Astrocyte (in vitro differentiated cells and primary cell): ENCODE results near the gene KCNMB2. TPM values are rescaled to one million over a fixed set of nuclear protein-coding genes. Genes with fewer than 3 reads are reported as not detected.

ENCODE experiments used
- DNase-seq: peaks from one replicate; pipeline ENCODE4 v3.0.0-alpha.2; 2010; ENCODE audit warnings: low read depth
- FAIRE-seq: peaks from 2 replicates; lab custom pipeline; 2011; peaks lifted over from hg19 to GRCh38; lab: Jason Lieb, UNC
- H2AFZ ChIP-seq: 2 replicates; pipeline ENCODE4 v1.6.0; 2012; ENCODE audit warnings: low read depth, low read length, inconsistent platforms
- H3K27ac ChIP-seq: 2 replicates; pipeline ENCODE4 v1.5.1; 2011; ENCODE audit warnings: low read depth, low read length, inconsistent platforms
- H3K27me3 ChIP-seq: 2 replicates; pipeline ENCODE4 v1.6.0; 2011; ENCODE audit warnings: low read length, inconsistent platforms; ENCODE audit not compliant: insufficient read depth
- H3K36me3 ChIP-seq: 2 replicates; pipeline ENCODE4 v1.5.1; 2011; ENCODE audit warnings: low read length, inconsistent platforms; ENCODE audit not compliant: insufficient read depth
- H3K4me1 ChIP-seq: 2 replicates; pipeline ENCODE4 v1.5.1; 2011; ENCODE audit warnings: low read length, inconsistent platforms; ENCODE audit not compliant: insufficient read depth
- H3K4me2 ChIP-seq: 2 replicates; pipeline ENCODE4 v1.6.0; 2012; ENCODE audit warnings: low read length, inconsistent platforms
- H3K4me3 ChIP-seq: 2 replicates; pipeline ENCODE4 v1.5.1; 2011; ENCODE audit warnings: low read depth, mild to moderate bottlenecking, low read length, inconsistent platforms; ENCODE audit not compliant: insufficient read depth
- H3K79me2 ChIP-seq: 2 replicates; pipeline ENCODE4 v1.6.0; 2012; ENCODE audit warnings: mild to moderate bottlenecking, low read length, inconsistent platforms; ENCODE audit not compliant: insufficient read depth
- H3K9ac ChIP-seq: 2 replicates; pipeline ENCODE4 v1.6.0; 2012; ENCODE audit warnings: mild to moderate bottlenecking, low read length, inconsistent platforms
- H3K9me3 ChIP-seq: 2 replicates; pipeline ENCODE4 v1.5.1; 2012; ENCODE audit warnings: low read depth, mild to moderate bottlenecking, low read length, inconsistent platforms; ENCODE audit not compliant: insufficient read depth
- H4K20me1 ChIP-seq: 2 replicates; pipeline ENCODE4 v1.6.0; 2012; ENCODE audit warnings: low read length, inconsistent platforms; ENCODE audit not compliant: insufficient read depth
- H3K27ac Mint-ChIP-seq: one replicate; pipeline ENCODE4 v1.8.0; 2021; ENCODE audit warnings: mild to moderate bottlenecking, mixed read lengths; ENCODE audit not compliant: unreplicated experiment
- H3K27me3 Mint-ChIP-seq: one replicate; pipeline ENCODE4 v1.8.0; 2021; ENCODE audit warnings: low read depth, mixed read lengths; ENCODE audit not compliant: unreplicated experiment
- H3K36me3 Mint-ChIP-seq: one replicate; pipeline ENCODE4 v1.8.0; 2021; ENCODE audit warnings: low read depth, mixed read lengths; ENCODE audit not compliant: unreplicated experiment
- H3K4me1 Mint-ChIP-seq: one replicate; pipeline ENCODE4 v1.8.0; 2021; ENCODE audit warnings: low read depth, mixed read lengths; ENCODE audit not compliant: unreplicated experiment
- H3K4me3 Mint-ChIP-seq: one replicate; pipeline ENCODE4 v1.8.0; 2021; ENCODE audit warnings: mild to moderate bottlenecking, moderate library complexity, mixed read lengths; ENCODE audit not compliant: unreplicated experiment
- H3K9me3 Mint-ChIP-seq: one replicate; pipeline ENCODE4 v1.8.0; 2021; ENCODE audit warnings: mild to moderate bottlenecking, mixed read lengths; ENCODE audit not compliant: unreplicated experiment
- EZH2 ChIP-seq: IDR thresholded peaks from 2 replicates; pipeline ENCODE4 v1.6.1; 2012; ENCODE audit warnings: mild to moderate bottlenecking, low read length, inconsistent platforms; ENCODE audit not compliant: insufficient read depth
- total RNA-seq: library from RNA; stranded (reverse); gene quantifications from 2 replicates; pipeline ENCODE4 v1.2.1, GENCODE V29; 2021
- TF ChIP-seq, protein P1 (sequence below): IDR thresholded peaks from 2 replicates; pipeline ENCODE4 v1.5.1; 2011; ENCODE audit warnings: low read depth, mild to moderate bottlenecking, inconsistent platforms, low read length, moderate library complexity; ENCODE audit not compliant: insufficient read depth

Gene KCNMB2
- total RNA-seq, 1 donor from 2014 or later = not detected

DNA sequence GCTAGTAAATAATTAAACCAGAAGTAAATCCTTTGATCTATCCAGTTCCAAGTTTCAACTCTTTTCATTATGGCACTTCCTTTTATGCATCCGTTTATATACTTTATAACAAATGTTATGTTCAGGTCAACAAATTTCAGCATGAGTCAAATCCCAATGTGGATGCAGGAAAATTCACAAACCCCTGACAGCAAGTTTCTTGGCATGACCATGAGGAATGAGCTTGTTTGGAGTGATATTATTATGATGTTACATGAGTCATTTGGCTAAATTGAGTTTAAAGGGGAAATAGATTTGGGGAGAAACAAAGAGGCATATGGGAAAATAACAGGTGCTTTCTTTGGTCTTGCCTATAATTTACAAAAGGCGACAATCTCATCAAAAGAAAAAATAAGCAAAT lies 32.1 kb upstream of the KCNMB2 start:
- no peak overlapping the region for H3K4me3 ChIP-seq

DNA sequence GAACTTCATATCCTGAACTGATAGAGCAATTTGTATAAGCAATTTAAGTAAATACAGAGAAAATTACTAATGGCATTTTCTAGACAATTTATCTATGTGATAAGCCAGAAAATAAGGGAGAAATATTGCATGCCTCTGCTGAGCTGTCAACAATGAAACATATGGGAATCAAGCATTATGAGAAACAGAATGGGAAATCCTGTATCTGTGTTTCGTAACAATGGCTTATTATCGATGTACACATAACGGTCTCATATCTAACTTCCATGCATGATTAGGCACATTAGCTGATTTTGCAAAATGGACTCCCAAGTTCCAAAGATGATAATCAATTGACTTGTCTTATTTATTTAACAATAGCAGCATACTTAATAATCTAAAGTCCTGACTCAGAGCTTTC lies 30.4 kb upstream of the KCNMB2 start:
- TF ChIP-seq EZH2 = no peak
- TF ChIP-seq, protein P1, sequence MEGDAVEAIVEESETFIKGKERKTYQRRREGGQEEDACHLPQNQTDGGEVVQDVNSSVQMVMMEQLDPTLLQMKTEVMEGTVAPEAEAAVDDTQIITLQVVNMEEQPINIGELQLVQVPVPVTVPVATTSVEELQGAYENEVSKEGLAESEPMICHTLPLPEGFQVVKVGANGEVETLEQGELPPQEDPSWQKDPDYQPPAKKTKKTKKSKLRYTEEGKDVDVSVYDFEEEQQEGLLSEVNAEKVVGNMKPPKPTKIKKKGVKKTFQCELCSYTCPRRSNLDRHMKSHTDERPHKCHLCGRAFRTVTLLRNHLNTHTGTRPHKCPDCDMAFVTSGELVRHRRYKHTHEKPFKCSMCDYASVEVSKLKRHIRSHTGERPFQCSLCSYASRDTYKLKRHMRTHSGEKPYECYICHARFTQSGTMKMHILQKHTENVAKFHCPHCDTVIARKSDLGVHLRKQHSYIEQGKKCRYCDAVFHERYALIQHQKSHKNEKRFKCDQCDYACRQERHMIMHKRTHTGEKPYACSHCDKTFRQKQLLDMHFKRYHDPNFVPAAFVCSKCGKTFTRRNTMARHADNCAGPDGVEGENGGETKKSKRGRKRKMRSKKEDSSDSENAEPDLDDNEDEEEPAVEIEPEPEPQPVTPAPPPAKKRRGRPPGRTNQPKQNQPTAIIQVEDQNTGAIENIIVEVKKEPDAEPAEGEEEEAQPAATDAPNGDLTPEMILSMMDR = no peak
- Histone ChIP-seq H3K36me3 (no peaks in the 10 kb centered on the region), H3K9ac (no peak overlapping the region), H2AFZ (no peak overlapping the region), H3K79me2 (no peaks in the 10 kb centered on the region), H3K9me3 (no peaks in the 10 kb centered on the region), H3K4me1 (no peaks in the 10 kb centered on the region), H3K27ac (no peak overlapping the region), H3K4me2 (no peak overlapping the region), H3K4me3 (no peak overlapping the region), H4K20me1 (no peaks in the 10 kb centered on the region), H3K27me3 (no peaks in the 10 kb centered on the region)
- no peak for DNase-seq
- Mint-ChIP-seq H3K27ac (no peak overlapping the region), H3K36me3 (no peaks in the 10 kb centered on the region), H3K9me3 (no peaks in the 10 kb centered on the region), H3K4me3 (no peak overlapping the region), H3K4me1 (no peaks in the 10 kb centered on the region), H3K27me3 (no peaks in the 10 kb centered on the region)
- FAIRE-seq = no peak

More for the DNA sequence above, 32.1 kb upstream of the KCNMB2 start:
- DNase-seq (no peak), FAIRE-seq (no peak)
- Histone ChIP-seq H3K4me2 (no peak overlapping the region), H3K36me3 (no peaks in the 10 kb centered on the region), H3K27me3 (no peaks in the 10 kb centered on the region), H3K9me3 (no peaks in the 10 kb centered on the region), H2AFZ (no peak overlapping the region), H3K79me2 (no peaks in the 10 kb centered on the region), H4K20me1 (no peaks in the 10 kb centered on the region), H3K4me1 (no peaks in the 10 kb centered on the region), H3K9ac (no peak overlapping the region), H3K27ac (no peak overlapping the region)
- no peak overlapping the region for H3K27ac Mint-ChIP-seq
- no peaks in the 10 kb centered on the region for H3K4me1 Mint-ChIP-seq
- H3K36me3 Mint-ChIP-seq = no peaks in the 10 kb centered on the region
- H3K4me3 Mint-ChIP-seq = no peak overlapping the region
- TF ChIP-seq, protein P1 = no peak
- TF ChIP-seq EZH2 = no peak
- peaks cover 2% of the 10 kb centered on the region for H3K9me3 Mint-ChIP-seq
- H3K27me3 Mint-ChIP-seq = no peaks in the 10 kb centered on the region

DNA sequence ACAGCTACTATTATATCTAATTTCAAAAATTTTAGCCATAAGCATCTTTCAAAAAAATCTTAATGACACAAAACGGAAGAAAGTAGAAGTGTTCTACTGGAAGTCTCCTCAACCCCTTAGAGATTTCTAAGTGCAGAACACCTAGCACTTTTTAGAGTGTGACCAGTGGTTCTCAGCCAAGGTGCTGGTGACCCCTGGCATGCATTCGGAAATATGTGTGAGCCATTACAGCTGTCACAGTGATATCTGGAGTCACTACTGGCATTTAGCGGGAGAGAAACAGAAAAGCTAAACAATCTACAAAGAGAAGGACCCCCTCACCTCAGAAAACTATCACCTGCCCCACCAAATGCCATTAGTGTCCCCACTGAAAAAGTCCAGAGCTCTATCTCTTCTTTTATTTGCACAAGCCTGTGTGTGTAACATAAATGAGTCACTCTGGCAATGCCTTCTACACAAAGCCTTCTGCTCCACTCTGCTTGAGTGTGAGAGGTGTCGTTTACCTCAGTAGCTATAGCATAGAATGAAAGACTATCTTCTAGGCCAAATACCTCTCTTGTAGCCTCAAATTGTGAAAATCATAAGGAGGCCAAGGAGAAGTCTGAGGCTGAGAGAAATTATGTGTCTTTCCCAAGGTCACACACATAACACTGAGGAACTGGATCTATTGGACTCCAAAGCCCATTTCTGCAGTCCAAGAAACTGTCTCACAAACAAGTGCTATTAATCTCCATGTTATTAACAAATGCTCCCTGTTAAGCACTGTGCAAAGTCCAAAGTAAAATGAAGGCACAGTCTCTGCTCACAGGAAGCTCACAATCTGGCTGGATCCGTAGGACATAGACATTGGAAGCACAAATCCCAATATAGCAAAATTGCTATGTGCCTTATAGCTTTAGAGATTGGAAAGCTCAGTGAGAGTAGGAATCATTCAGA lies 28.5 kb upstream of the KCNMB2 start:
- Histone ChIP-seq H3K4me2 (no peak overlapping the region), H3K9me3 (no peaks in the 10 kb centered on the region), H4K20me1 (no peaks in the 10 kb centered on the region), H3K27me3 (no peaks in the 10 kb centered on the region), H2AFZ (no peak overlapping the region), H3K27ac (no peak overlapping the region), H3K9ac (no peak overlapping the region), H3K79me2 (no peaks in the 10 kb centered on the region), H3K4me1 (no peaks in the 10 kb centered on the region), H3K36me3 (no peaks in the 10 kb centered on the region), H3K4me3 (no peak overlapping the region)
- no peaks in the 10 kb centered on the region for H3K27me3 Mint-ChIP-seq
- no peaks in the 10 kb centered on the region for H3K9me3 Mint-ChIP-seq
- H3K27ac Mint-ChIP-seq = no peak overlapping the region
- TF ChIP-seq, protein P1 = no peak
- TF ChIP-seq EZH2 = no peak
- H3K4me1 Mint-ChIP-seq = no peaks in the 10 kb centered on the region
- DNase-seq (no peak), FAIRE-seq (no peak)
- H3K36me3 Mint-ChIP-seq = no peaks in the 10 kb centered on the region
- H3K4me3 Mint-ChIP-seq = no peak overlapping the region
